Sigmoid colon (tissue), 7 donors: ENCODE measurements around the gene LIMS4. TPM values are rescaled to one million over a fixed set of nuclear protein-coding genes. Genes with fewer than 3 reads are reported as not detected.
A peak's percentile ranks its signal among the peaks of the same experiment; 100 is the strongest.
"Not testable (repeated sequence)": the region's sequence is repeated elsewhere in the genome, so short reads cannot be mapped to it uniquely, and the experiment has no call there.

Experiments
- DNase-seq: peaks from one replicate; pipeline ENCODE4 v3.0.0-alpha.2; 2019
- H3K27ac ChIP-seq, 4 donors: fragments of 200-600 bp; sonication (generic); one replicate each; pipeline ENCODE4 v1.5.1; 2016 to 2019; ENCODE audit warnings: mild to moderate bottlenecking in 1 of 4
- H3K27me3 ChIP-seq, 3 donors: fragments of 200-600 bp; sonication (generic); one replicate each; pipeline ENCODE4 v1.5.1; 2019; ENCODE audit warnings: mild to moderate bottlenecking in 1 of 3
- H3K36me3 ChIP-seq, 4 donors: fragments of 200-600 bp; sonication (generic); one replicate each; pipeline ENCODE4 v1.5.1; 2016 to 2019
- H3K4me1 ChIP-seq, 4 donors: fragments of 200-600 bp; sonication (generic); one replicate each; pipeline ENCODE4 v1.5.1; 2017 to 2019
- H3K4me3 ChIP-seq, 4 donors: fragments of 200-600 bp; sonication (generic); one replicate each; pipeline ENCODE4 v1.5.1; 2017 to 2019; ENCODE audit warnings: mild to moderate bottlenecking in 2 of 4, moderate library complexity in 1 of 4
- H3K9me3 ChIP-seq, 4 donors: fragments of 200-600 bp in 3 of 4; sonication (generic) in 3 of 4; one replicate each; pipeline versions ENCODE4 v1.5.1 to v1.6.1; 2013 to 2019
- WGBS, 2 donors: extraction: QIAGEN DNeasy Blood & Tissue Kit; methylation state at CpG; one replicate each; pipeline ENCODE4 v1.1.7; 2013; 5-methylcytosine and 5-hydroxymethylcytosine counted together
- intact Hi-C: fragments of 100-400 bp; cut with DNase I; formaldehyde crosslinking; loops from one replicate; pipeline ENCODE4 v1.15.1; 2023
- polyA plus RNA-seq, 3 donors: library from polyadenylated mRNA; stranded (reverse); fragments of 200-250 nt; gene quantifications; one replicate each; pipeline ENCODE4 v1.2.3, GENCODE V29; 2013
- total RNA-seq, 4 donors: library from RNA; depleted of rRNA; stranded (reverse); fragments of >200 nt; gene quantifications; one replicate each; pipeline ENCODE4 v1.1.0, GENCODE V29; 2016
- donor health status: healthy with polysubstance abuse.
- donor health status: Bipolar disorder and iron deficiency.
- donor health status: healthy.

The LIMS4 gene
- total and polyA plus RNA-seq, 7 donors, result 0.33 to 11.9 (median 2.8) TPM; not detected in 1

GRCh38 chr2:110434565-110434964, 38.1 kb downstream of the LIMS4 start:
- H3K4me3 ChIP-seq, H3K9me3 ChIP-seq, intact Hi-C loops, H3K36me3 ChIP-seq, DNase-seq, H3K4me1 ChIP-seq, H3K27me3 ChIP-seq, H3K27ac ChIP-seq: not testable (repeated sequence)
- WGBS, 2 donors, result no CpG with 5 or more reads among the region's 6 CpGs

GRCh38 chr2:110425725-110426124, 46.9 kb downstream of the LIMS4 start:
- intact Hi-C loops, H3K9me3 ChIP-seq, H3K27me3 ChIP-seq, H3K4me1 ChIP-seq, H3K27ac ChIP-seq, DNase-seq, H3K36me3 ChIP-seq, H3K4me3 ChIP-seq: not testable (repeated sequence)
- WGBS, 2 donors, result 90 to 93% methylated on average over 1 of the region's 4 CpGs

- H3K36me3 ChIP-seq, H3K4me1 ChIP-seq, H3K27ac ChIP-seq, intact Hi-C loops, H3K9me3 ChIP-seq, H3K27me3 ChIP-seq, H3K4me3 ChIP-seq: not testable (repeated sequence)
- 88 to 100% methylated on average over 2 of the region's 4 CpGs for WGBS, 2 donors
- DNase-seq, result peak; percentile 4
These were observed 48.2 kb downstream of the LIMS4 start for GRCh38 chr2:110424421-110424820.

- intact Hi-C loops, H3K36me3 ChIP-seq, H3K4me3 ChIP-seq, DNase-seq, H3K27me3 ChIP-seq, H3K4me1 ChIP-seq, H3K27ac ChIP-seq, H3K9me3 ChIP-seq: not testable (repeated sequence)
- WGBS, 2 donors, result no CpG with 5 or more reads among the region's 56 CpGs
These were observed 49.0 kb downstream of the LIMS4 start for GRCh38 chr2:110423574-110423962.

- H3K27me3 ChIP-seq, H3K4me3 ChIP-seq, DNase-seq, H3K27ac ChIP-seq, intact Hi-C loops, H3K36me3 ChIP-seq, H3K9me3 ChIP-seq, H3K4me1 ChIP-seq: not testable (repeated sequence)
- WGBS, 2 donors, result no CpG with 5 or more reads among the region's 36 CpGs
These were observed 49.6 kb downstream of the LIMS4 start for GRCh38 chr2:110422852-110423573.

- no CpG with 5 or more reads among the region's 9 CpGs for WGBS, 2 donors
- H3K27ac ChIP-seq, H3K4me1 ChIP-seq, intact Hi-C loops, DNase-seq, H3K4me3 ChIP-seq, H3K9me3 ChIP-seq, H3K27me3 ChIP-seq, H3K36me3 ChIP-seq: not testable (repeated sequence)
These were observed 51.8 kb downstream of the LIMS4 start for GRCh38 chr2:110420641-110421354.

GRCh38 chr2:110407142-110407541, 65.5 kb downstream of the LIMS4 start:
- WGBS, 2 donors, result no CpG with 5 or more reads among the region's 1 CpG
- H3K4me1 ChIP-seq, H3K27me3 ChIP-seq, DNase-seq, intact Hi-C loops, H3K9me3 ChIP-seq, H3K27ac ChIP-seq, H3K4me3 ChIP-seq, H3K36me3 ChIP-seq: not testable (repeated sequence)

GRCh38 chr2:110404988-110405387, 67.6 kb downstream of the LIMS4 start:
- H3K4me3 ChIP-seq, DNase-seq, H3K36me3 ChIP-seq, H3K9me3 ChIP-seq, H3K27ac ChIP-seq, H3K4me1 ChIP-seq, intact Hi-C loops, H3K27me3 ChIP-seq: not testable (repeated sequence)
- no CpG with 5 or more reads among the region's 2 CpGs for WGBS, 2 donors

- H3K27ac ChIP-seq, H3K9me3 ChIP-seq, H3K27me3 ChIP-seq, H3K36me3 ChIP-seq, H3K4me3 ChIP-seq, intact Hi-C loops, DNase-seq, H3K4me1 ChIP-seq: not testable (repeated sequence)
- no CpG with 5 or more reads among the region's 1 CpG for WGBS, 2 donors
These were observed 68.4 kb downstream of the LIMS4 start for GRCh38 chr2:110404246-110404645.
